ENCODE results near the gene DPF1.

DNA sequence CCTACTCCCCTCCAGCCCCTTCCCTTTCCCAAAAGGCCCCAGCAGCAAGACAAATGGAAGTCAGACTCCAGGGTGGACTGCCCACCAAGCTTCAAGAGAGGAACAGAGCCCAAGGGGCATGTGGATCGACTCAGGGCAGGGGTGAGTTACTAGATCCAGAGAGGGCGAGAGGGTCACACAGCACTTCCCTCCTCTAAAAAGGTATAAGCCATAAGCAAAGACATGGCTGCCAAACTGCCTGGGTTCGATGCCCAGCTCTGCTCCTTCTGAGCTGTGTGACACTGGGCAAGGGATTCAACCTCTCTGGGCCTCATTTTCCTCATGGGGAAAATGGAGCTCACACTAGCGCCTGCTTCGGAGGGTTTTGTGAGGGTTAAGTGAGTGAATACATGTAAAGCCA, 28.4 kb upstream of the DPF1 start:
- TF ChIP-seq, protein P1, sequence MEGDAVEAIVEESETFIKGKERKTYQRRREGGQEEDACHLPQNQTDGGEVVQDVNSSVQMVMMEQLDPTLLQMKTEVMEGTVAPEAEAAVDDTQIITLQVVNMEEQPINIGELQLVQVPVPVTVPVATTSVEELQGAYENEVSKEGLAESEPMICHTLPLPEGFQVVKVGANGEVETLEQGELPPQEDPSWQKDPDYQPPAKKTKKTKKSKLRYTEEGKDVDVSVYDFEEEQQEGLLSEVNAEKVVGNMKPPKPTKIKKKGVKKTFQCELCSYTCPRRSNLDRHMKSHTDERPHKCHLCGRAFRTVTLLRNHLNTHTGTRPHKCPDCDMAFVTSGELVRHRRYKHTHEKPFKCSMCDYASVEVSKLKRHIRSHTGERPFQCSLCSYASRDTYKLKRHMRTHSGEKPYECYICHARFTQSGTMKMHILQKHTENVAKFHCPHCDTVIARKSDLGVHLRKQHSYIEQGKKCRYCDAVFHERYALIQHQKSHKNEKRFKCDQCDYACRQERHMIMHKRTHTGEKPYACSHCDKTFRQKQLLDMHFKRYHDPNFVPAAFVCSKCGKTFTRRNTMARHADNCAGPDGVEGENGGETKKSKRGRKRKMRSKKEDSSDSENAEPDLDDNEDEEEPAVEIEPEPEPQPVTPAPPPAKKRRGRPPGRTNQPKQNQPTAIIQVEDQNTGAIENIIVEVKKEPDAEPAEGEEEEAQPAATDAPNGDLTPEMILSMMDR (IDR thresholded peaks at IDR 0.05), result no peak
- TF ChIP-seq EZH2 (IDR thresholded peaks at IDR 0.05; ENCODE audit: borderline replicate concordance, insufficient read depth, low read depth, low read length, poor library complexity, severe bottlenecking), result no peak
